Measurements from ENCODE around the gene MGLL. TPM values are rescaled to one million over a fixed set of nuclear protein-coding genes. Genes with fewer than 3 reads are reported as not detected.

The MGLL gene
- total RNA-seq, 5 donors from 2014 or later (not counting 1 experiment from before 2014, with no cell fraction given) = 0.78 to 3.7 (median 1.8) TPM

- ChIA-PET POLR2A (no interaction called here), CTCF (no interaction called here)
- Histone ChIP-seq H3K36me3 (ENCODE audit: control insufficient read depth in 2 of 2, extremely low read depth in 1 of 2, insufficient read depth in 1 of 2, low read length in 1 of 2) (no peaks in the 10 kb centered on the region), H3K27me3 (replicated peaks in 1 of 2; ENCODE audit: control insufficient read depth in 2 of 2, extremely low read depth in 1 of 2, insufficient read depth in 2 of 2, low read length in 1 of 2) (peaks cover 0 to 4% of the 10 kb centered on the region in 2 experiments), H3K4me3 (ENCODE audit: control insufficient read depth in 1 of 2, extremely low read depth in 1 of 2, low read length in 1 of 2) (no peak overlapping the region), H3K9me3 (no peaks in the 10 kb centered on the region), H3K4me1 (ENCODE audit: control insufficient read depth in 1 of 2, extremely low read depth in 1 of 2, insufficient read depth in 2 of 2, low read length in 2 of 2) (no peaks in the 10 kb centered on the region), H3K27ac (ENCODE audit: low read length) (no peak overlapping the region)
- Mint-ChIP-seq H3K4me3 (no peak overlapping the region), H3K27me3 (no peaks in the 10 kb centered on the region), H3K9me3 (no peaks in the 10 kb centered on the region), H3K4me1 (peaks cover 0 to 3% (median 0%) of the 10 kb centered on the region in 3 donors), H3K27ac (no peak overlapping the region), H3K36me3 (no peaks in the 10 kb centered on the region)
- ATAC-seq (replicated peaks in 1 of 4) (no peak), DNase-seq (no peak)
- WGBS (ENCODE audit: insufficient coverage) = 42% methylated on average over 16 of the region's 17 CpGs
These were observed 46.8 kb downstream of the MGLL start for GRCh38 chr3:127775398-127776109.

GRCh38 chr3:127774647-127775046 lies 47.7 kb downstream of the MGLL start:
- H3K4me3 Mint-ChIP-seq = no peak overlapping the region
- no peak overlapping the region for H3K27ac Mint-ChIP-seq
- no peaks in the 10 kb centered on the region for H3K9me3 ChIP-seq
- ChIA-PET POLR2A (no interaction called here), CTCF (no interaction called here)
- no peaks in the 10 kb centered on the region for H3K36me3 Mint-ChIP-seq
- no peaks in the 10 kb centered on the region for H3K4me1 ChIP-seq (ENCODE audit: control insufficient read depth in 1 of 2, extremely low read depth in 1 of 2, insufficient read depth in 2 of 2, low read length in 2 of 2)
- no peak for DNase-seq
- no peaks in the 10 kb centered on the region for H3K9me3 Mint-ChIP-seq
- peaks cover 0 to 3% (median 0%) of the 10 kb centered on the region in 3 donors for H3K4me1 Mint-ChIP-seq
- no peak overlapping the region for H3K27ac ChIP-seq (ENCODE audit: low read length)
- WGBS (ENCODE audit: insufficient coverage) = 81% methylated on average over 2 of the region's 6 CpGs
- H3K27me3 ChIP-seq (replicated peaks in 1 of 2; ENCODE audit: control insufficient read depth in 2 of 2, extremely low read depth in 1 of 2, insufficient read depth in 2 of 2, low read length in 1 of 2) = peaks cover 0 to 7% of the 10 kb centered on the region in 2 experiments
- no peaks in the 10 kb centered on the region for H3K27me3 Mint-ChIP-seq
- H3K36me3 ChIP-seq (ENCODE audit: control insufficient read depth in 2 of 2, extremely low read depth in 1 of 2, insufficient read depth in 1 of 2, low read length in 1 of 2) = no peaks in the 10 kb centered on the region
- no peak for ATAC-seq (replicated peaks in 1 of 4)
- no peak overlapping the region for H3K4me3 ChIP-seq (ENCODE audit: control insufficient read depth in 1 of 2, extremely low read depth in 1 of 2, low read length in 1 of 2)

DNA sequence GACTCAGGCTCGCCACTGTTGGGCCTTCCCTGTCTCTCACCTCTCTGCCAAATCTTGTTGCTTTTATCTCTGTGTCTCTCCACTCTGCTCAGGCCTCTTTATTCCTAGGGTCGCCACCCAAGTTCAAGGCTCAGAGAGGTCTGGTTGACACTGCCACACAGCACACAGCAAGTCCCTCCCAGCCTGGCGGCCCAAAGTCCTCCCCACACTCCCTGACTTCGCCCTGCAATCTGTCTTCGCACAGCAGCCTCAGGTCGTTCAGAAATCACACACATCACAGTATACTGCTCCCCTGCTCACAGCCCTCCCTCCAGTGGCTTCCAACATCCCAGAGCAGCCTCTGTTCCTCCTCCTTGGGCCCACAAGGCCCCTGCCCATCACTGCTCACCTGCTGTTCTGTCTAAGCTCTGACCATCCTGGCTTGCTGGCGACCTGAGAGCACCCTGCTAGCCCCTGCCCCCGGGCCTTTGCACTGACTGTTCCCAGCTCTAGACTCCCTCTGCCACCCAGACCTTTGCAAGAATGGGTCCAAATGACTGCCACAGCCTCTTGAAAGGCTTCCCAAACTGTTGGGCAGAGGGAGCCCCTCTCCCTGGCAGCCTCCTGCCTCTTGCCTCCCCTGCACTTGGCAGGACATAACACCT lies 48.4 kb downstream of the MGLL start:
- no peaks in the 10 kb centered on the region for H3K4me1 ChIP-seq (ENCODE audit: control insufficient read depth in 1 of 2, extremely low read depth in 1 of 2, insufficient read depth in 2 of 2, low read length in 2 of 2)
- Mint-ChIP-seq H3K36me3 (no peaks in the 10 kb centered on the region), H3K27me3 (no peaks in the 10 kb centered on the region), H3K4me3 (no peak overlapping the region), H3K4me1 (peaks cover 0 to 3% (median 0%) of the 10 kb centered on the region in 3 donors), H3K27ac (no peak overlapping the region), H3K9me3 (no peaks in the 10 kb centered on the region)
- ATAC-seq (replicated peaks in 1 of 4) (no peak), DNase-seq (no peak)
- peaks cover 0 to 7% of the 10 kb centered on the region in 2 experiments for H3K27me3 ChIP-seq (replicated peaks in 1 of 2; ENCODE audit: control insufficient read depth in 2 of 2, extremely low read depth in 1 of 2, insufficient read depth in 2 of 2, low read length in 1 of 2)
- CTCF ChIA-PET = no interaction called here
- no peaks in the 10 kb centered on the region for H3K9me3 ChIP-seq
- H3K36me3 ChIP-seq (ENCODE audit: control insufficient read depth in 2 of 2, extremely low read depth in 1 of 2, insufficient read depth in 1 of 2, low read length in 1 of 2) = no peaks in the 10 kb centered on the region
- POLR2A ChIA-PET = no interaction called here
- WGBS (ENCODE audit: insufficient coverage) = 77% methylated on average over 8 of the region's 8 CpGs
- no peak overlapping the region for H3K27ac ChIP-seq (ENCODE audit: low read length)
- H3K4me3 ChIP-seq (ENCODE audit: control insufficient read depth in 1 of 2, extremely low read depth in 1 of 2, low read length in 1 of 2) = no peak overlapping the region

GRCh38 chr3:127772827-127773751 lies 49.2 kb downstream of the MGLL start:
- Histone ChIP-seq H3K4me1 (ENCODE audit: control insufficient read depth in 1 of 2, extremely low read depth in 1 of 2, insufficient read depth in 2 of 2, low read length in 2 of 2) (no peaks in the 10 kb centered on the region), H3K9me3 (no peaks in the 10 kb centered on the region), H3K36me3 (ENCODE audit: control insufficient read depth in 2 of 2, extremely low read depth in 1 of 2, insufficient read depth in 1 of 2, low read length in 1 of 2) (no peaks in the 10 kb centered on the region), H3K4me3 (ENCODE audit: control insufficient read depth in 1 of 2, extremely low read depth in 1 of 2, low read length in 1 of 2) (no peak overlapping the region), H3K27ac (ENCODE audit: low read length) (no peak overlapping the region), H3K27me3 (replicated peaks in 1 of 2; ENCODE audit: control insufficient read depth in 2 of 2, extremely low read depth in 1 of 2, insufficient read depth in 2 of 2, low read length in 1 of 2) (peaks cover 0 to 7% of the 10 kb centered on the region in 2 experiments)
- ChIA-PET POLR2A (no interaction called here), CTCF (no interaction called here)
- Mint-ChIP-seq H3K36me3 (no peaks in the 10 kb centered on the region), H3K27me3 (peaks cover 0 to 4% of the 10 kb centered on the region in 2 donors), H3K27ac (no peak overlapping the region), H3K9me3 (peaks cover 3 to 4% (median 4%) of the 10 kb centered on the region in 3 donors), H3K4me1 (peaks cover 0 to 3% (median 0%) of the 10 kb centered on the region in 3 donors), H3K4me3 (no peak overlapping the region)
- no peak for ATAC-seq (replicated peaks in 1 of 4)
- DNase-seq = no peak
- WGBS (ENCODE audit: insufficient coverage) = 86% methylated on average over 10 of the region's 12 CpGs

- H3K4me1 ChIP-seq (ENCODE audit: control insufficient read depth in 1 of 2, extremely low read depth in 1 of 2, insufficient read depth in 2 of 2, low read length in 2 of 2) = no peaks in the 10 kb centered on the region
- peaks cover 0 to 4% of the 10 kb centered on the region in 2 donors for H3K27me3 Mint-ChIP-seq
- DNase-seq = no peak
- H3K9me3 Mint-ChIP-seq = peaks cover 4 to 5% (median 4%) of the 10 kb centered on the region in 3 donors
- H3K9me3 ChIP-seq = no peaks in the 10 kb centered on the region
- H3K36me3 ChIP-seq (ENCODE audit: control insufficient read depth in 2 of 2, extremely low read depth in 1 of 2, insufficient read depth in 1 of 2, low read length in 1 of 2) = no peaks in the 10 kb centered on the region
- 92% methylated on average over 5 of the region's 5 CpGs for WGBS (ENCODE audit: insufficient coverage)
- ATAC-seq (replicated peaks in 1 of 4) = no peak
- H3K27ac Mint-ChIP-seq = no peak overlapping the region
- ChIA-PET POLR2A (no interaction called here), CTCF (no interaction called here)
- no peaks in the 10 kb centered on the region for H3K36me3 Mint-ChIP-seq
- H3K4me1 Mint-ChIP-seq = peaks cover 0 to 3% (median 0%) of the 10 kb centered on the region in 3 donors
- no peak overlapping the region for H3K27ac ChIP-seq (ENCODE audit: low read length)
- H3K4me3 Mint-ChIP-seq = no peak overlapping the region
- H3K4me3 ChIP-seq (ENCODE audit: control insufficient read depth in 1 of 2, extremely low read depth in 1 of 2, low read length in 1 of 2) = no peak overlapping the region
- H3K27me3 ChIP-seq (replicated peaks in 1 of 2; ENCODE audit: control insufficient read depth in 2 of 2, extremely low read depth in 1 of 2, insufficient read depth in 2 of 2, low read length in 1 of 2) = peaks cover 0 to 7% of the 10 kb centered on the region in 2 experiments
These were observed 50.0 kb downstream of the MGLL start for GRCh38 chr3:127772273-127772672.

- Mint-ChIP-seq H3K4me1 (peaks cover 0 to 3% (median 0%) of the 10 kb centered on the region in 3 donors), H3K4me3 (no peak overlapping the region), H3K36me3 (no peaks in the 10 kb centered on the region), H3K27me3 (peaks cover 4% of the 10 kb centered on the region in 2 donors), H3K9me3 (peaks cover 4 to 8% (median 4%) of the 10 kb centered on the region in 3 donors), H3K27ac (no peak overlapping the region)
- Histone ChIP-seq H3K27ac (ENCODE audit: low read length) (no peak overlapping the region), H3K4me1 (ENCODE audit: control insufficient read depth in 1 of 2, extremely low read depth in 1 of 2, insufficient read depth in 2 of 2, low read length in 2 of 2) (no peaks in the 10 kb centered on the region), H3K36me3 (ENCODE audit: control insufficient read depth in 2 of 2, extremely low read depth in 1 of 2, insufficient read depth in 1 of 2, low read length in 1 of 2) (no peaks in the 10 kb centered on the region), H3K4me3 (ENCODE audit: control insufficient read depth in 1 of 2, extremely low read depth in 1 of 2, low read length in 1 of 2) (no peak overlapping the region), H3K9me3 (no peaks in the 10 kb centered on the region), H3K27me3 (replicated peaks in 1 of 2; ENCODE audit: control insufficient read depth in 2 of 2, extremely low read depth in 1 of 2, insufficient read depth in 2 of 2, low read length in 1 of 2) (peaks cover 0 to 6% of the 10 kb centered on the region in 2 experiments)
- POLR2A ChIA-PET = no interaction called here
- no peak for ATAC-seq (replicated peaks in 1 of 4)
- WGBS (ENCODE audit: insufficient coverage) = 100% methylated on average over 1 of the region's 7 CpGs
- CTCF ChIA-PET = no interaction called here
- no peak for DNase-seq
These were observed 50.6 kb downstream of the MGLL start for GRCh38 chr3:127771746-127772145.
